WI38 (cell line): Measurements from ENCODE around the gene DLGAP3.

Source experiments
- H3K4me3 ChIP-seq: 2 replicates; pipeline ENCODE4 v1.5.1; 2011; ENCODE audit warnings: low read depth, mild to moderate bottlenecking, control low read depth, low read length
- CTCF ChIP-seq: IDR thresholded peaks from 2 replicates; pipeline ENCODE4 v1.5.1; 2012; ENCODE audit warnings: low read depth, mild to moderate bottlenecking, control low read depth, low read length

DLGAP3 gene

GRCh38 chr1:34816778-34817177 is 112.7 kb downstream of the DLGAP3 start:
- no peak for TF ChIP-seq CTCF
- no peak overlapping the region for H3K4me3 ChIP-seq

- no peak overlapping the region for H3K4me3 ChIP-seq
- TF ChIP-seq CTCF, result no peak
Measured at GRCh38 chr1:34816332-34816731, 113.1 kb downstream of the DLGAP3 start.
